Measurements from ENCODE around the gene TRIM16. TPM values are rescaled to one million over a fixed set of nuclear protein-coding genes. Genes with fewer than 3 reads are reported as not detected.

Gene TRIM16
- total RNA-seq, 1 experiment from 2014 or later: 17.7 TPM

GRCh38 chr17:15650741-15651582, 33.1 kb downstream of the TRIM16 start:
- Histone ChIP-seq H3K14ac (ENCODE audit: insufficient read depth, low read length) (0 out of 2 replicates have a peak overlapping the region, but pooled peaks have one; percentile 34), H2AFZ (ENCODE audit: low read length) (no peak overlapping the region), H3K4ac (ENCODE audit: low read depth, low read length) (no peak overlapping the region), H2AK5ac (ENCODE audit: insufficient read length, low read length) (no peak overlapping the region), H3T11ph (ENCODE audit: low read length) (no peak overlapping the region), H3K9me3 (ENCODE audit: control insufficient read depth, low read depth, low read length) (no peaks in the 10 kb centered on the region), H3K23ac (ENCODE audit: insufficient read length, low read depth, low read length) (no peak overlapping the region), H3K27me3 (ENCODE audit: insufficient read depth, low read length) (no peaks in the 10 kb centered on the region), H3K4me2 (ENCODE audit: insufficient read depth, insufficient read length, low read length) (no peak overlapping the region), H3K23me2 (ENCODE audit: insufficient read length, low read depth, low read length, poor library complexity, severe bottlenecking) (no peaks in the 10 kb centered on the region), H2BK120ac (ENCODE audit: low read depth, low read length, poor library complexity, severe bottlenecking) (no peak overlapping the region), H2BK5ac (ENCODE audit: insufficient read length, low read length) (no peak overlapping the region), H2BK12ac (ENCODE audit: insufficient read length, low read depth, low read length) (no peak overlapping the region), H3K79me2 (ENCODE audit: insufficient read depth, low read length) (no peaks in the 10 kb centered on the region), H2BK20ac (ENCODE audit: low read depth, low read length, poor library complexity, severe bottlenecking) (no peak overlapping the region), H4K8ac (replicated peaks; ENCODE audit: insufficient read length, low read depth, low read length) (no peak overlapping the region), H3K56ac (ENCODE audit: insufficient read length, low read depth, low read length) (no peak overlapping the region), H4K91ac (ENCODE audit: insufficient read length, low read depth, low read length) (no peak overlapping the region), H3K9ac (ENCODE audit: extremely low read depth, insufficient read length, low read length) (no peak overlapping the region), H3K4me1 (ENCODE audit: insufficient read depth, low read length) (peaks cover 3% of the 10 kb centered on the region; the same call in 1 of the 2 replicates), H3K79me1 (ENCODE audit: insufficient read depth, low read depth, low read length, poor library complexity, severe bottlenecking) (no peaks in the 10 kb centered on the region), H4K20me1 (ENCODE audit: control insufficient read depth, insufficient read depth, insufficient read length) (no peaks in the 10 kb centered on the region), H4K5ac (ENCODE audit: insufficient read length, low read depth, low read length) (peak overlapping the region; percentile 45), H3K18ac (ENCODE audit: insufficient read length, low read depth, low read length) (peak overlapping the region; percentile 28), H2BK15ac (ENCODE audit: low read depth, low read length) (no peak overlapping the region), H3K27ac (ENCODE audit: insufficient read length, low read depth, low read length) (no peak overlapping the region)
- Mint-ChIP-seq H3K9me3 (no peaks in the 10 kb centered on the region), H3K27ac (peak overlapping the region in 1 of 3 experiments; percentile 90; a peak in 2 of 7 replicates), H3K27me3 (ENCODE audit: low read depth) (peaks cover 1% of the 10 kb centered on the region; the same call in 1 of the 2 replicates), H3K4me1 (peaks cover 33 to 47% of the 10 kb centered on the region in 2 experiments), H3K36me3 (ENCODE audit: insufficient read depth in 1 of 3, low read depth in 3 of 3) (peaks cover 5 to 9% (median 5%) of the 10 kb centered on the region in 3 experiments; a peak in 6 of 7 replicates), H3K4me3 (no peak overlapping the region)
- DNase-seq: no peak
- no CpG with 5 or more reads among the region's 14 CpGs for WGBS (ENCODE audit: extremely low coverage, insufficient read length, low lambda C conversion rate)
- TF ChIP-seq CTCF (conservative IDR thresholded peaks at IDR 0.05): no peak
